ENCODE results near the gene ABCC6. TPM values are rescaled to one million over a fixed set of nuclear protein-coding genes. Genes with fewer than 3 reads are reported as not detected.
A peak's percentile ranks its signal among the peaks of the same experiment; 100 is the strongest.
"Not testable (repeated sequence)": the region's sequence is repeated elsewhere in the genome, so short reads cannot be mapped to it uniquely, and the experiment has no call there.

ABCC6 gene
- total RNA-seq, 4 donors from 2014 or later: 0.29 TPM; not detected in 3

DNA sequence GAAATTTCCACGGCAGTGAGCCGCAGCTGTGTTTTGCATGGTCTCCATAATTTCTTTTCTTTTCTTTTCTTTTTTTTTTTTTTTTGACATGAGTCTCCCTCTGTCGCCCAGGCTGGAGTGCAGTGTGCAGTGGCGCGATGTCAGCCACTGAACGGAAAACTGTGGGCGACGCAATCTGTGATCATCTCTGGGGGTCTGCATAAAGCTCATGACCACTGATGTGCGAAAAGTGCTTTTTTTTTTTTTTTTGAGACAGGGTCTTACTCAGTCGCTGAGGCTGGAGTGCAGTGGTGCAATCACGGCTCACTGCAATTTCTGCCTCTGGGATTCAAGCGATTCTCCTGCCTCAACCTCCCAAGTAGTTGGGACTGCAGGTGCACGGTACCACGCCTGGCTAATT is 117.6 kb downstream of the ABCC6 start:
- TF ChIP-seq POLR2A (IDR thresholded peaks at IDR 0.05): no peak
- TF ChIP-seq, protein P1, sequence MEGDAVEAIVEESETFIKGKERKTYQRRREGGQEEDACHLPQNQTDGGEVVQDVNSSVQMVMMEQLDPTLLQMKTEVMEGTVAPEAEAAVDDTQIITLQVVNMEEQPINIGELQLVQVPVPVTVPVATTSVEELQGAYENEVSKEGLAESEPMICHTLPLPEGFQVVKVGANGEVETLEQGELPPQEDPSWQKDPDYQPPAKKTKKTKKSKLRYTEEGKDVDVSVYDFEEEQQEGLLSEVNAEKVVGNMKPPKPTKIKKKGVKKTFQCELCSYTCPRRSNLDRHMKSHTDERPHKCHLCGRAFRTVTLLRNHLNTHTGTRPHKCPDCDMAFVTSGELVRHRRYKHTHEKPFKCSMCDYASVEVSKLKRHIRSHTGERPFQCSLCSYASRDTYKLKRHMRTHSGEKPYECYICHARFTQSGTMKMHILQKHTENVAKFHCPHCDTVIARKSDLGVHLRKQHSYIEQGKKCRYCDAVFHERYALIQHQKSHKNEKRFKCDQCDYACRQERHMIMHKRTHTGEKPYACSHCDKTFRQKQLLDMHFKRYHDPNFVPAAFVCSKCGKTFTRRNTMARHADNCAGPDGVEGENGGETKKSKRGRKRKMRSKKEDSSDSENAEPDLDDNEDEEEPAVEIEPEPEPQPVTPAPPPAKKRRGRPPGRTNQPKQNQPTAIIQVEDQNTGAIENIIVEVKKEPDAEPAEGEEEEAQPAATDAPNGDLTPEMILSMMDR (IDR thresholded peaks at IDR 0.05): no peak
- no peaks in the 10 kb centered on the region for H3K27me3 ChIP-seq
- H3K27ac ChIP-seq: no peak overlapping the region
- peaks cover 17 to 100% (median 35%) of the 10 kb centered on the region in 3 donors for H3K36me3 ChIP-seq
- intact Hi-C loops (cut with DNase I): no loop called here
- WGBS, 2 donors: 80 to 89% methylated on average over 7 to 14 of the region's 14 CpGs
- no peak for DNase-seq
- no peak overlapping the region for H3K4me3 ChIP-seq
- no peaks in the 10 kb centered on the region for H3K4me1 ChIP-seq
- no peaks in the 10 kb centered on the region for H3K9me3 ChIP-seq

DNA sequence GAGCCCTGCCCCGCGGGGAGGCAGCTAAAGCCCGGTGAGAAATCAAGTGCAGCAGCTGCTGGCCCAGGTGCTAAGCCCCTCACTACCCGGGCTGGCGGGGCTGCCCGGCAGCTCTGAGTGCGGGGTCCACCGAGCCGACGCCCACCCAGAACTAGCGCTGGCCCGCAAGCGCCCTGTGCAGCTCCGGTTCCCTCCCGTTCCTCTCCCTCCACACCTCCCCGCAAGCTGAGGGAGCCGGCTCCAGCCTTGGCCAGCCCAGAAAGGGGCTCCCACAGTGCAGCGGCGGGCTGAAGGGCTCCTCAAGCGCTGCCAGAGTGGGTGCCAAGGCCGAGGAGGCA is 118.5 kb downstream of the ABCC6 start:
- Histone ChIP-seq H3K27ac (peak overlapping the region in 1 of 4 donors; percentile 6), H3K36me3 (peaks cover 17 to 100% (median 35%) of the 10 kb centered on the region in 3 donors)
- H3K9me3 ChIP-seq; H3K4me1 ChIP-seq; DNase-seq; H3K4me3 ChIP-seq; intact Hi-C loops (cut with DNase I); H3K27me3 ChIP-seq: not testable (repeated sequence)
- WGBS, 2 donors: no CpG with 5 or more reads among the region's 21 CpGs

DNA sequence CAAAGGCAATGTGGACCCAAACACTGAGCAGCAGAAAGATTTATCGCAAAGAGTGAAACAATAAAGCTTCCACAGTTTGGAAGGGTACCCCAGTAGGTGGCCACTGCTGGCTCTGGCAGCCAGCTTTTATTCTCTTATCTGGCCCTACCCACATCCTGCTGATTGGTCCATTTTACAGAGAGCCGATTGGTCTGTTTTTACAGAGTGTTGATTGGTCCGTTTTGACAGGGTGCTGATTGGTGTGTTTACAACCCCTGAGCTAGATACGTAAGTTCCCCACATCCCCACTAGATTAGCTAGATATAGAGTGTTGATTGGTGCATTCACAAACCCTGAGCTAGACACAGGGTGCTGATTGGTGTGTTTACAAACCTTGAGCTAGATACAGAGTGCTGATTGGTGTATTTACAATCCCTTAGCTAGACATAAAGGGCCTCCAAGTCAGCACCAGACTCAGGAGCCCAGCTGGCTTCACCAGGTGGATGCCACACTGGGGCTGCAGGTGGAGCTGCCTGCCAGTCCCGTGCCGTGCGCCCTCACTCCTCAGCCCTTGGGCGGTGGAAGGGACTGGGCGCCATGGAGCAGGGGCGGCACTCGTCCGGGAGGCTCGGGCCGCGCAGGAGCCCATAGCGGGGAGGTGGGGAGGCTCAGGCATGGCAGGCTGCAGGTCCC is 119.0 kb downstream of the ABCC6 start:
- peaks cover 17 to 100% (median 35%) of the 10 kb centered on the region in 3 donors for H3K36me3 ChIP-seq
- H3K27me3 ChIP-seq; intact Hi-C loops (cut with DNase I); H3K9me3 ChIP-seq; H3K4me3 ChIP-seq; H3K4me1 ChIP-seq; DNase-seq: not testable (repeated sequence)
- WGBS, 2 donors: 75 to 97% methylated on average over 4 to 7 of the region's 16 CpGs
- peak overlapping the region in 1 of 4 donors; percentile 6 for H3K27ac ChIP-seq

DNA sequence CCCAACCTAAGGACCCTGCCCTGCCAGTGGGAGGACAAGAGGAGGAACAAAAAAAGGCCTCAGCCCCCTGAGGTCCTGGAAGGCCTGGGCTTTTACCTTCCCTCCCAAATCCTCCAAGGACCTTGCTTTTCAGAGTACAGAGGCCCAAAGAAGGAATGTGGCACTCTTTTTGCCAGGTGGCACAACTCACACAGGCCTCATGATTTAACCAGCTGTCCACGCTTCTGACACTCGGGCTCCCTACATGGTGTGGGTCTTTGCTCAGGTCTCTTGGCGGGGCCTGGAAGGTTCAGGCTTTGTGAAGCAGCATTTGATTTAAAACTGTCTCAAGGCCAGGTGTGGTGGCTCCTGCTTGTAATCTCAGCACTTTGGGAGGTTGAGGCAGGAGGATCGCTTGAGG is 120.6 kb downstream of the ABCC6 start:
- peaks cover 0 to 4% (median 0%) of the 10 kb centered on the region in 3 donors for H3K4me1 ChIP-seq
- H3K4me3 ChIP-seq: no peak overlapping the region
- WGBS, 2 donors: 88 to 90% methylated on average over 2 to 4 of the region's 4 CpGs
- H3K27me3 ChIP-seq: no peaks in the 10 kb centered on the region
- H3K36me3 ChIP-seq: peaks cover 23 to 100% (median 42%) of the 10 kb centered on the region in 3 donors
- intact Hi-C loops (cut with DNase I): no loop called here
- H3K9me3 ChIP-seq: no peaks in the 10 kb centered on the region
- DNase-seq: no peak
- peak overlapping the region in 1 of 4 donors; percentile 13 for H3K27ac ChIP-seq
- TF ChIP-seq POLR2A (IDR thresholded peaks at IDR 0.05): no peak
- TF ChIP-seq, protein P1 (IDR thresholded peaks at IDR 0.05): no peak

DNA sequence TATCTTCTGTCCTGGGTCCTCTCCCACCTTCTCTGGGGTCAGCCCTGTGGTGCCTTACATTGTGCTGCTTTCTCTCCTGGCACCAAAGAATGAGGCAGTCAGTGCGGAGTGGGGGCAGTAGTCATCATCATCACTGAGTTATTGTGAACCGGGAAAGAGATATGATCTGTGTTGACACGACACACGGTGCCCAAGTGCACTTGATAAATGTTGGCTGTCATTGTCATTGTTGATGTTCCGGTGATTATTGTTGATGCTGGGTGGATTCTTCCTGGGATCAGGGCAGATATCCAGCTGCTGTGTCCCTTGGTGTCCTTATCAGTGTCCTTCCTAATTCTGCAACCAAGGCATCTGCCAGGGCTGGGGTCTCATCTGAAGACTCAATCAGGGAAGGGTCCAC is 121.7 kb downstream of the ABCC6 start:
- 56 to 87% methylated on average over 4 to 5 of the region's 5 CpGs for WGBS, 2 donors
- peaks cover 23 to 100% (median 37%) of the 10 kb centered on the region in 3 donors for H3K36me3 ChIP-seq
- H3K4me1 ChIP-seq: peaks cover 0 to 9% (median 0%) of the 10 kb centered on the region in 3 donors
- H3K27me3 ChIP-seq: no peaks in the 10 kb centered on the region
- no peak for DNase-seq
- TF ChIP-seq, protein P1 (IDR thresholded peaks at IDR 0.05): no peak
- no peak for TF ChIP-seq POLR2A (IDR thresholded peaks at IDR 0.05)
- no peaks in the 10 kb centered on the region for H3K9me3 ChIP-seq
- H3K27ac ChIP-seq: peak overlapping the region in 3 of 4 donors; percentile 13 to 35 (median 20)
- intact Hi-C loops (cut with DNase I): no loop called here
- H3K4me3 ChIP-seq: no peak overlapping the region

DNA sequence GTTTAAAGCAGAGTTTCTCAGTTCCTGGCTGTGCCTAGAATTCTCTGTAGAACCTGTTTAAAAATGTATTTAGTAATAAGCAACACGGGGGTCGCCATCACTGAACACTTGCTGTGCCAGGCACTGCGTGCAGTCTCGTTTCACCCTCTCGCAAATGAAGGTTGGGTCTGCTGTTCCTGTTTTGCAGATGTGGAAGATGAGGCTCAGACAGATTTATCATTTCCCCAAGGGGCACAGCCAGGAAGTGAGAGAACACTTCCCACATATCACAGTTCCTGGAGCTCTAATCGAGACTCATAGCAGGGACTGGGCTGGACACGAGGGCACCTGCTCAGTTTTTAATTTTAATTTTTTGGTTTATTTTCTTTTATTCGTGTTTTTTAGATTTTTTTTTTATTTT is 122.7 kb downstream of the ABCC6 start:
- intact Hi-C loops (cut with DNase I): no loop called here
- Histone ChIP-seq H3K9me3 (no peaks in the 10 kb centered on the region), H3K4me1 (peaks cover 0 to 16% (median 1%) of the 10 kb centered on the region in 3 donors), H3K4me3 (no peak overlapping the region), H3K27me3 (no peaks in the 10 kb centered on the region), H3K36me3 (peaks cover 23 to 100% (median 35%) of the 10 kb centered on the region in 3 donors), H3K27ac (peak overlapping the region in 2 of 4 donors; percentile 1 to 20)
- 47 to 68% methylated on average over 8 of the region's 8 CpGs for WGBS, 2 donors
- DNase-seq: no peak
- no peak for TF ChIP-seq POLR2A (IDR thresholded peaks at IDR 0.05)
- TF ChIP-seq, protein P1 (IDR thresholded peaks at IDR 0.05): no peak

Data from esophagus squamous epithelium (tissue), 5 donors.